AG09319 (cell line): ENCODE measurements around the gene KCND3.

Experiments
- DNase-seq: peaks from one replicate; pipeline ENCODE4 v3.0.0-alpha.2; 2010; ENCODE audit warnings: low read depth; ENCODE audit errors: extremely low read depth
- TF ChIP-seq, protein P1 (sequence below): IDR thresholded peaks from 2 replicates; pipeline ENCODE4 v1.5.1; 2011; ENCODE audit warnings: low read depth, mild to moderate bottlenecking, inconsistent platforms, low read length, moderate library complexity

The KCND3 gene

DNA sequence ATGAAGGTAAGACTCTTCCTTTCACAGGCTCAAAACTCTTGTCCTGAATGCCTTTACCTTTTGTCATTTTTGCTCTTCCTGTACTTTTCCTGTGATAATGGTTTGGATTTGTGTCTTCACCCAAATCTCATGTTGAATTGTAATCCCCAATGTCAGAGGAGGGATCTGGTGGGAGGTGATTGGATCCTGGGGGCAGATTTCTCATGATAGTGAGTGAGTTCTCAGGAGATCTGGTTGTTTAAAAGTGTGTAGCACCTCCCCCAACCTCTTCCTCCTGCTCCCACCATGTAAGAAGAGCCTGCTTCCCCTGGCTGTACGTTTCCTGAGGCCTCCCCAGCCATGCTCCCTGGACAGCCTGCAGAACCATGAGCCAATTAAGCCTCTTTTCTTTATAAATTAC, 158.3 kb downstream of the KCND3 start:
- no peak for DNase-seq
- TF ChIP-seq, protein P1, sequence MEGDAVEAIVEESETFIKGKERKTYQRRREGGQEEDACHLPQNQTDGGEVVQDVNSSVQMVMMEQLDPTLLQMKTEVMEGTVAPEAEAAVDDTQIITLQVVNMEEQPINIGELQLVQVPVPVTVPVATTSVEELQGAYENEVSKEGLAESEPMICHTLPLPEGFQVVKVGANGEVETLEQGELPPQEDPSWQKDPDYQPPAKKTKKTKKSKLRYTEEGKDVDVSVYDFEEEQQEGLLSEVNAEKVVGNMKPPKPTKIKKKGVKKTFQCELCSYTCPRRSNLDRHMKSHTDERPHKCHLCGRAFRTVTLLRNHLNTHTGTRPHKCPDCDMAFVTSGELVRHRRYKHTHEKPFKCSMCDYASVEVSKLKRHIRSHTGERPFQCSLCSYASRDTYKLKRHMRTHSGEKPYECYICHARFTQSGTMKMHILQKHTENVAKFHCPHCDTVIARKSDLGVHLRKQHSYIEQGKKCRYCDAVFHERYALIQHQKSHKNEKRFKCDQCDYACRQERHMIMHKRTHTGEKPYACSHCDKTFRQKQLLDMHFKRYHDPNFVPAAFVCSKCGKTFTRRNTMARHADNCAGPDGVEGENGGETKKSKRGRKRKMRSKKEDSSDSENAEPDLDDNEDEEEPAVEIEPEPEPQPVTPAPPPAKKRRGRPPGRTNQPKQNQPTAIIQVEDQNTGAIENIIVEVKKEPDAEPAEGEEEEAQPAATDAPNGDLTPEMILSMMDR, result no peak

DNA sequence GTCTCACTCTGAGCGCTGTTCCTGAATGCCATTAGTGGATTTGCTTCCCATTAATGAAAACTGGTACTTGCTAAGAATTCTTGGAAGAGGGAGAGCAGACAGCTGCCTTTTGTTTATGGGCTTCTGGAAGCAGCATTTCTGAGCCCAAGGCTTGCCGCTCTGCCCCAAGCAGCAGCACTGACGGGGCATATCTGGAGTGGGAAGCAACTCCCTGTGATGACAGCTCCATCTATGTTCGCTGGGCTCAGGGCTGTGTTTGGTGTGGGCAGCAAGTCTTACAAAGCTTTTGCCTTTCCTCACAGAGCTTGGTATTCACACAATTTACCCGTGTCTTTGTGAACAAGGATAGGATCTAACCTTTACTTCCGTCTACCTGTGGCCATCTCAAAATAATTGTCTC, 161.5 kb downstream of the KCND3 start:
- TF ChIP-seq, protein P1, result no peak
- DNase-seq, result no peak

DNA sequence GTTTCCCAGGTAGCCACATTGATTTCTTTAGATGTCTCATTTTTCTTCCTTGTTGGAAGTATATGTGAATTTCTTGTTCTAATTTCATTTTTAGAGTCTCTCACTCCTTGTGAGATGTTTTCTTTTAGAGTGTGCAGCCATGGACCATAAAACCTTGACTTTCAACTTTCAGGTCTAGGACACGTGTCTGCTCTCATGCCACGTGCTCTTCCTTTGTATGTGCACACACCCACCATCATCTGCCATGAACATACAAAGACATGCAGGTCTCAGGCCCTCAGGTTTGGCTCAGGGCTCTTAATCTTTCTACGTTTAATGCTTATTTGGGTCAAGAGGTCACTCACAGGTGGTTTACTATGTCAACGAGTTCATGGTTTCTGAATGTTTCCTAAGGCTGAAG, 163.2 kb downstream of the KCND3 start:
- DNase-seq, result no peak
- TF ChIP-seq, protein P1, result no peak

DNA sequence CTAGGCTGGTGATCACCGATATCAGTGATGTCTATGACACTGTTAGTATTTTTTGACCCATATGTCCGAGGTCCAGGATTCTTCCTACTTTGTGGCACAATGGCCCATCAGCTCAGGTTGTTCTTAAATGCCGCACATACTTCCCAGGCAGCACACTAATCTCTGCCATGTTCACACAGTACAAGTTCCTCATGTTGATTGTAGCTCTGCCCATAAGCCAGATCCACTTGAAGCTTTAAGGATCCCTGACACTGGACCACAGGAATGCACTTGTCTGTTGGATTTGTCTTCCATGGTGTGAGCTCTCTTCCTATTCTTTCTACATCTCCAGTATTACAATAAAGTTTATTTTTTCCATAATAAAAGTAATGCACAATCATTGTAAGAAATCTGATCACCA, 164.3 kb downstream of the KCND3 start:
- DNase-seq, result no peak
- TF ChIP-seq, protein P1, result no peak

DNA sequence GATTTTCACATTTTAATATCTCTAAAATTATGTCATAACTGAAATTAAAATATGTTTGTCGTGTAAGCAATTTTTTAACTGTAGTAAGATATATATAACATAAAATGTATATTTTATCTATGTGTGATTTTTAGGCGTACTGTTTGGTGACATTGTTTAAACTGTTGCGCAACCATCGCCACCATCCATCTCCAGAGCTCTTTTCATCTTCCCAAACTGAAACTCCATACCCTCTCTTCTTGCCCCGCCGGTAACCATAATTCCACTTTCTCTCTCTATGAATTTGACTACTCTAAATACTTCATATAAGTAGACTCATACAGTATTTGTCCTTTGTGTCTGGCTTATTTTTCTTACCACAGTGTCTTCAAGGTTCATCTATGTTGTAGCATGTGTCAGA, 167.3 kb downstream of the KCND3 start:
- TF ChIP-seq, protein P1, result no peak
- DNase-seq, result no peak

DNA sequence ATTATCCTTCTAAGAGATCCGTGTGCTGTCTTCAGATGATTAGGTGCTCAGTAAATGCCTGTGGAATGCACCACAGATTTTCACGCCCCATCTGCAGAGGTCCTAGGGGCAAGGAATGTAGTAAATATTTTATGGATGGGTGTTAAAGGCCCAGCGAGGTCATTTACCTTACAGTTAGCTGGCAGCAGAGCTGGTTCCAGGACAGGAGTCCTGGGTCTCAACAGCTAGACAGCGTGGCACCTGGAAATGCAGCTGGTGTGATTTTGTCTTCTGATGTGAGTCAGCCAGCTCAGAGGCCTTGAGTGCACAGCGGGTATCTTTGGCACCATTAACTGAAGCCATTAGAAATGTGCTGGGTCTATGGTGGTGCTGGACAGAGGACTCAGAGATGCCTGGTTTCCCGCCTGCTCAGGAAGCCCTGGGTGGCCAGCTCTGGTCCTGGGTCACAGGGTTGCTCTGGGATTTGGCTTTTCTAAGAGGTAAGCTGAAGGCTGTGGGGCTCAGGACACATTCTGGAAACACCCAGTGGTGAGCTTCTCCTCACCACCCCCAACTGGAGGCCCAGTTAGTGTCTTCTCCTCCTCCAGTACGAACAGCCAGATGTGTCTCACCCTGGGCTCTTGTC, 168.2 kb downstream of the KCND3 start:
- DNase-seq, result no peak
- TF ChIP-seq, protein P1, result no peak

DNA sequence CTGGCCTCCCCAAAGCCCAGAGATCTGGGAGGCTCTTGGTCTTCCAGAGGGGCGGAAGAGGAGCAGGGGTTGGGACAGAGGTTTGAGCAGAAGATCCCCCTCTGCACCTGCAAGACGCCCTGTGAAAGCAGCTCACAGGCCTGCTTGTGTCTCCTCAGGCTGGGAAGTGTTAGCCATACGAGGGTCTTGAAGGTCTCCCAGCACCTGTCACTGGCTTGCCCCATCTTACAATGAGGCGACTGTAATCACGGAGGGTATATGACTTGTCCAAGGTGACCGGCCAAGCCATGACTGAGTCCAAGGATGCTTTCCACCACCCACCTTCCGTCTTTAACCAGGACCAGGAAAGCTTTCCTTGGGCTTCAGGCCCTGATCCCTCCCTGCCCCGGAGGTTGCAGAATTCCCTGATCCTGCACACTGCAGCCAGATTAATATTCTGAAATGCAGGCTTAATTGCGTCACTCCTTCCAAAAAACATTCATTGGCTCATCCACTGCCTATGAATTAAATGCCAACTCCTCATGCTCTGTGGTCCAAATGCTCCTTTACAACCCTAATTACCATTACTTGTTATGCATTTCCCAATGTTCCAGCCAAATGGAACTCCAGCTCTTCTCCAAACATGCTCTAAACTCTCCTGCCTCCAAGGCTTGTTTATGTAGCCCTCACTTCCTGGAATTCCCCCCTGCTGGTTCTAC, 169.8 kb downstream of the KCND3 start:
- TF ChIP-seq, protein P1, result no peak
- DNase-seq, result no peak
